Umbilical cord (tissue), 2 donors: ENCODE results near the gene TENT4B. TPM values are rescaled to one million over a fixed set of nuclear protein-coding genes. Genes with fewer than 3 reads are reported as not detected.
"Not testable (repeated sequence)": the region's sequence is repeated elsewhere in the genome, so short reads cannot be mapped to it uniquely, and the experiment has no call there.

Experiments used
- DNase-seq: peaks from one replicate; pipeline ENCODE4 v3.0.0-alpha.2; 2015; ENCODE audit warnings: low spot score
- total RNA-seq: library from RNA; depleted of rRNA; stranded (reverse); fragments of >200 nt; gene quantifications from one replicate; pipeline ENCODE4 v1.2.3, GENCODE V29; 2014; ENCODE audit warnings: low replicate concordance; ENCODE audit not compliant: insufficient read depth

TENT4B gene
- 20.7 TPM for total RNA-seq

DNA sequence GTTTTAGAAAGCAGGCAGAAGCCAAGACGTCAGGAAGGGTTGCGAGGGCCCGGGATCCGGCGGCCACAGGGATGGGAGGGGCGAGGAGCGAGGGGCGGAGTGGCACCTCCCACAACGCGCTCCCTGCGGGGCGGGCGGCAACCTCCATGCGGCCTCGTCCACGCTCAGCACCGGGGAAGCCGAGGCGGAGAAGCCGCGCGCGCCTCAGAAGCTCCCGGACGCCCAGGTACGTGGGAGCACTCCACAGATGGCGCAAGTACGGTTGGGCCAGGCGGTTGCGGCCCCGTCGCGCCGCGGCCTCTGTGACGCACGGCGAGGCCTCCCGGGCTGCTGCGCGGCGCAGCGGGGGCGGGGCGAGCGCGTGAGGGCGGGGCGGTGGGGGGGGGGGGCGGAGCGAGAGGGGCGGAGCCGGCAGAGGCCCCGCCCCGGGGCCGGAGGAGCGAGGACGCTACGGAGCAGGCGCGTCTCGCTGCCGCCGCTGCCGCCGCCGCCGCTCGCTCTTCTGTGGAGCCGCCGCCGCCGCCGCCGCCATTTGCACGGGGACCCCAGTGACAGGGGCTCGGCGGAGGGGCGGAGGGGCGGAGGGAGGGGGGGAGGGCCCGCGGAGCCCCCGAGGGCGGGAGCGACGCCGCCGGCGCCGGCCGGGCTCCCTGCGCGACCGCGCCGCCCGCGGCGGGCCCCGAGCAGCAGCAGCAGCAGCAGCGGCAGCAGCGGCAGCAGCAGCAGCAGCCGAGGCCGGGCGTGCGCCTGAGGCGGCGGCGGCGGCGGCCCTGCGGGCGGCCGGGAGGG is at the start of gene TENT4B:
TENT4B (plus strand) TSS at position 500 of the 789 bp plus-strand sequence. CDS start 316 bp downstream, outside the sequence.
- peak; percentile 92 for DNase-seq

DNA sequence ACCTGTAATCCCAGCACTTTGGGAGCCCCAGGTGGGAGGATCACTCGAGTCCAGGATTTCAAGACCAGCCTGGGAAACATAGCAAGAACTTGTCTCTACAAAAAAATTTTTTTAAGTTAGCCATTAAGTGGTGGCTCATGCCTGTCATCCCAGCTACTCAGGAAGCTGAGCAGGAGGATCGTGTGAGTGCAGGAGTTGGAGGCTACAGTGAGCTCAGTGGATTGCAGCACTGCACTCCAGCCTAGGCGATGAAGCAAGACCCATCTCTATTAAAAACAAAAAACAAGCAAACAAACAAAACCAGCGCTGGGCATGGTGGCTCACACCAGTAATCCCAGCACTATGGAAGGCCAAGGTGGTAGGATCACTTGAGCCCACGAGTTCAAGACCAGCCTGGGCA is 49.3 kb upstream of the TENT4B start:
- DNase-seq = no peak

DNA sequence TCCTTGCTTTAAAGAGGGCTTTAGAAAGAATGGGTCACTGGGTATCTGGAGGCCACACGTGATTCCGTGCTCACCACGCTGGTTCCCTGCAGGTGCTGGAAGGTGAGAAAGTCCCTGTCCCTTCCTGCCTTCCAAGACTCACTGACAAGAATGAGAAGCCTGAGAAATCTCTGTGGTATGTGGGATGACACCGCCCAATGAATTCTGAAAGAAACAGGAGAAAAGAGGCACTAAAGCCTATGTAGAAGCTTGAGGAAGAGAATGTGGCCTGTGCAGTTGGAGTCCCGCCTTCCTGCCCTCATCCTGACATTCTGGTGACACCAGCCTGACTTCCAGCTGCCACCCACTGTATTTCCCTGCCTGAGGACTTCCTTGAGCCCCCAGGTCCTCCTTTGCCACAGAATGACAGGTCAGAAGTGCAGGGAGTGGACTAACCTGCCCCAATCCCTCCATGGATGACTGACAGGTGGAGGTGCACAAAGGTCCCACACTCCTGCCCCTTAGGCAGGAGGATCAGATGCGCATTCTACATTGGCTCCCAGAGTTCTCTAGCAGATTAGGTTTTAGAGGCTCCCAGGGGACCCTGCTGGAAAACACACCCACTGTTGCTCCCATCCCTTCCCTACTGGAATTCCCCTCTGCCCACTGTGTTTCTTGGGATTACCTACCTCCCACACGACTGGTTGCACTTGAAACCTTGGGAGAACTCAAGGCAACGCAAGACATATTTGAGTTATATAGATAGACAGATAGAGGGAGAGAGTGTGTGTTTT is 38.6 kb upstream of the TENT4B start:
- peak; percentile 0 for DNase-seq

DNA sequence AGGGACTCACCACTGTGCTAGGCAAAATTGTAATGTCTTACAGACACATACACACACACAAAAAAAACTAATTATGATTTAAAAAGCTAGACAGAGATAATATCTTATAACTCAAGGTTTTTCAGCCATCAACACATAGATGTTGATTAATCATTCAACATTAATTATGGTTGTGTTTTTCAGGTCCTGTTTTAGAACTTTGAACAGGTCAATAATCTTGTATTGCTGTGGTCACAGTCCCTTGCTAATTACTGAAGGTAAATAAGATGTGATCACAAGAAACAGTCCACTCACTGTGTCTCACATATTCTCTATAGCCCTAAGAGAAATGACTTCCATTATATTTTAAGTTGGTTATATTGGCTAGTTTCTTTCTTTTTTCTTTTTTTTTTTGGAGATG is 32.4 kb upstream of the TENT4B start:
- DNase-seq = no peak

DNA sequence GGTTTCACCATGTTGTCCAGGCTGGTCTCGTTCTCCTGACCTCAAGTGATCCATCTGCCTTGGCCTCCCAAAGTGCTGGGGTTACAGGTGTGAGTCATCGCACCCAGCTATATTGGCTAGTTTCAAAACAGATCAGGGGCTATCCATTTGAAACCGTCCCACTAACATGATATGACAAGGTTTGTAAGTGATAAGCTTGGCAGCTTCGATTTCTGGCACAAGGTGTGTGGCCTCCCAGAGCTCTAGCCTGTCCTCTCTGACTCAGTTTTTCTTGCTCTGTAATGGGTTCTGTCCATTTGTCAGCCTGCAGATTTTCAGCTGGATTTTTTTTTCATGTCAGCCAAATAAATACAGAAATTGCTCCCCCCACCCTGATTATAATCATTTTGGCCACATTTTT is 31.8 kb upstream of the TENT4B start:
- no peak for DNase-seq

DNA sequence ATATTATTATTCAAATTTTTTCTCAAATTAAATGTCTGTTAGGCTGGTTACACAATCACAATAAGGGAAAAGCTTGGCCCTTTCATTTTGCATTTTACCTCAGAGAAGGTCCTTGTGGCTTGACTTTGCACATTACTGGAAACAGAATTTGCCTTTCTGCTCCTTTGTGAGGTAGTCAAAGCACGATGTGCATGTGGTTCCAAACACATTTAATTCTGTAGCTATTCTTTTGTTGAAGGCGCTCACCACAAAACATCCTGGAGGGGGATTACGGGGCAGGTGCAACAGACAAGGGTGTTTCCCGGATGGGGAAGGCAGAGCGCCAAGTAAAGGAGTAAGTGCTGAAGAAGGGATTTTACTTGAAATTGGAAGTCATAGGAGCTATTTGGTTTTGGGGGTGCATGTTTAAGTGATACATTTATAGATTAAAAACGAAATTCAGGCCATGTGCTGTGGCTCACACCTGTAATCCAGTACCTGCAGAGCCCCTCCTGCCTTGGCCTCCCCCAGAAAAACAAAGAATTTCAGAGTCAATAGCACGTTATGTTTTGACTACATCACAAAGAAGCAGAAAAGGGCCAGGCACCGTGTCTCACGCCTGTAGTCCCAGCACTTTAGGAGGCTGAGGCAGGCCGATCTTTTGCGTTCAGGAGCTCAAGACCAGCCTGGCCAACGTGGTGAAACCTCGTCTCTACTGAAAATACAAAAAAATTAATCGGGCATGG is 31.2 kb upstream of the TENT4B start:
- DNase-seq = no peak

DNA sequence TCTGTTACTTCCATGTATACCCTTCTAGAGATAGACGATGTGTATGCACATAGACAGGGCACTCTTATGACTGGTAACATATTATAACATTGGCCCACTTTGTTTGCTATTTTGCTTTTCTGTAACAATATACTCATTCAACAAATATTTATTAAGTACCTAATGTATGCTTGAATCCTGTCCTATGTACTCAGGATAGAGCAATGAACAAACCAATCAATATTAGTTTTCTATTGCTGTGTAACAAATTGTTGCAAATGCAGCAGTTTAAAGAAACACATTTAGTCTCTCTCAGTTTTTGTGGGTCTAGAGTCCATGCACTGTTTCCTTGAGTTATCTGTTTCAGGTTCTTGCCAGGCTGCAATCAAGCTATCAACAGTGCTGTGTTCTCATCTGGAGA is 29.7 kb upstream of the TENT4B start:
- no peak for DNase-seq

DNA sequence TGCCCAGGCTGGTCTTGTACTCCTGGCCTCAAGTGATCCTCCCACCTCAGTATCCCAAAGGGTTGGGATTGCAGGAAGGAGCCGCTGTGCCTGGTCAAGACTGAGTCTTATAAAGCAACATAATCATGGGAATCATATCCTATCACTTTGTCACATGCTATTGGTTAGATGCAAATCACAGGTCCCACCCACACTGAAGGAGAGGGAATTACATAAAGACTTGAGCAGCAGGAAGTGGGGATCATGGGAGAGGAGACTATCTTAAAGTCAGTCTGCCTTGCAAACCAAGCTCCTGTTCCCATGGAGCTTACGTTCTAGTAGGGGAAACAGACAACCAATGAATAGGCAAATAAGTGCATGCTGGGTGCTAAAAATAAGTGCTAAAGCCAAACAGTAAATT is 28.3 kb upstream of the TENT4B start:
- no peak for DNase-seq

DNA sequence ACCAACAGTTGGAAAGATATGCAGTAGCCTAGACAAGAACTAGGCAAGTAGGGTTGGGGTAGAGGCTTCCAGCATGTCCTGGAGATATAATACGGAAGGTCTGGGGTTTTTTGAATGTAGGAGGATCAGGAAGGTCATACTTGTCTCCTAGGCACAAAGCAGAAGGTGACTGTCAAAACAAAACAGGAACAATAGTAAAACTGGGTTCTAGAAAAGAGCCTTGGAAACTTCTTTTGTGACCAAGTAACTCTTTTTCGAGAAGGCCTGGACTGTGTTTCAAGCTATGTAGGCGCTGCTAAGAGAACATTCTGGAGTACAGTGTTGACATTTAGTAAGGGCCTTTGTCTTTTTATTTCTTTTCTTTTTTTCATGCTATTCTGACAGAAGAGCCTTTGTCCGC is 26.9 kb upstream of the TENT4B start:
- DNase-seq = no peak

DNA sequence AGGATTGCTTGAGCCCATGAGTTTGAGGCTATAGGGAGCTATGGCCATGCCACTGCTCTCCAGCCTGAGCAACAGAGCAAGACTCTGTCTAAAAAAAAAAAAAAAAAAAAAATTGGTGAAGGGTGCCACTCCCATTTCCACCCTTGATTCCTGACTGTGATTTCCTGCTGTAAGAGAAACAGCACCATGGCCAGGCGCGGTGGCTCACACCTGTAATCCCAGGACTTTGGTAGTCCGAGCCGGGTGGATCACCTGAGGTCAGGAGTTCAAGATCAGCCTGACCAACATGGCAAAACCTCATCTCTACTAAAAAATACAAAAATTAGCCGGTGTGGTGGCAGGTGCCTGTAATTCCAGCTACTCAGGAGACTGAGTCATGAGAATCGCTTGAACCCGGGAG is 20.5 kb upstream of the TENT4B start:
- DNase-seq = not testable (repeated sequence)

DNA sequence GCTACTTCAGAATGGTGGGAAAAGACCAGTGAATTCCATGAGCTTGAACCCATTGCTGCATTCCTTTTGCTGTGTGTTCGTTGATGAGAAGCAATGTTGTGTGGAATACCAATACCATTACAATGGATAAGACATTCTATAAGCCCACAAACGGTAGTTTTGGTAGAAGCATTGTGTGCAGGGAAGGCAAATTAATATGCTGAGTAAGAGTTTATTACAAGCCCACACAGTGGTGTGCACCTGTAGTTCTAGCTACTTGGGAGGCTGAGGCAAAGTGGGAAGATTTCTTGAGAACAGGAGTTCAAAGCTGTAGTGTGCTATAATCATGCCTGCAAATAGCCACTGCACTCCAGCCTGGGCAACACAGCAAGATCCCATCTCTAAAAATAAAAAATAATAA is 19.9 kb upstream of the TENT4B start:
- DNase-seq = no peak

DNA sequence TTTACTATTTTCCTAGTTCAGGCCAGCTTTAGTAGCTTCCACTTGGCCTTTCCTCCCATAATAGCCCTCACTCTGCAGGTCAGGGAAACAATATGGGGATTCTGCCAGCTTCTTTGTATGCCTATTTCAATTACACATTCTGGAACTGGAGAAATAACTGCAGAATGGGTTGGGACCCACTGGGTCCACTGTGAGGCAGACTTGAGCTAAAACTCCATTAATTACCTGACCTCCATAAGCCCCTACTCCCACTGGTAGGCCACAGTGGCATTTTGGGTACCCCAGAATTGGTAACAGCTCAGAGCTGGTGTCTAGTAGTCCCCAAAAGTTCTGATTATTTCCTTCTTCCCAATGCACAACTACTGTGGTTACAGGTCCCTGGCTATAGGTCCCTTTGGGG is 16.7 kb upstream of the TENT4B start:
- DNase-seq = no peak

DNA sequence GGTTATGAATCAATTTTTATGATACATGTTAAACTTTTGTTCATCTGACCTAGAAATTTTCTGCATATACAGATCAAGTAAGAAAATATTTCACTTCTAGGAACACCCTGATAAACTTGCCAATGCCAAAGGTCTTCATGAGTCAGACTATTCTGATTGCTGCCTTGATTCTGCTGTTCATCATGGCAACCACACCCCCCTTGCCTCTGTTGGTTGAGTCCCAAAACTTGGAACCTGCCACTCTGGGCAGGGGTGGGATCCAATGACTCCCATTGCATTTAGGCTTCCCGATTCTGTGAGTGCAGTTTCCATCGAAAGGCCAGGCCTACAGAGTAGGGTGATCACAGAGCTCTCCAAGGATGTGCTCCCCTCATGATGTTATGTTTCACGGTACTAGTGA is 15.8 kb upstream of the TENT4B start:
- DNase-seq = no peak

DNA sequence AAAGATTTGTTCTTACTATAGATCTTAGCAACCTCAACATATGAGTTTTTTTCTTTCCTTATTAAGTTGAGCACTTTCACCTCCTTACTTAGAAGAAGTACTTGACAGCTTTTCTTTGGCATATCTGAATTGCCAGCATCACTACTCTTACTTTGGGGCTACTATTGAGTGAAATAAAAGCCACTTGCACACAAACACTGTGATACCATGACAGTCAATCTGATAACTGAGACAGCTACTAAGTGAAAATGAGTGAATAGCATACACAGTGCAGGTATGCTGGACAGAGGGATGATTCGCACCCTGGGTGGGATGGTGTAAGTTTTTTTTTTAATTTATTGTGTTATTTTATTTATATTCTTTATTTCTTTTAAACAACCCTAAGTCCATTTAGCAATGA is 13.5 kb upstream of the TENT4B start:
- no peak for DNase-seq

DNA sequence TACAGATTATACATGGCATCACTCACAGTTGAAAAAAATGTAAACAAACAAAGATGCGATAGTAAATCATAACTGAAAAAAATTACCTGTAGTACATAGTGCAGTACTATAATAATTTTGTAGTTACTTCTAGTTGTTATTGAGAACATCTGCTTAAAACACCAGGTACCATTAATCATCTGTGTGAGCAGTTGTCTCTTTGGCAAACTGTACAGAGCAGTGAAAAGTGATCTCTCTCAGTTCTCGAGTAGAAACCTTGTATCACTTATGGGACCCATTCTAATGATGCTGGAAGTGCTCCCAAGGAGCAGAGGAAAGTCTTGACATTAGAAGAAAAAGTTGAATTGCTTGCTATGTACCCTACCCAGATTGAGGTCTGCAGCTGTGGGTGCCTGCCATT is 8.9 kb upstream of the TENT4B start:
- DNase-seq = no peak

DNA sequence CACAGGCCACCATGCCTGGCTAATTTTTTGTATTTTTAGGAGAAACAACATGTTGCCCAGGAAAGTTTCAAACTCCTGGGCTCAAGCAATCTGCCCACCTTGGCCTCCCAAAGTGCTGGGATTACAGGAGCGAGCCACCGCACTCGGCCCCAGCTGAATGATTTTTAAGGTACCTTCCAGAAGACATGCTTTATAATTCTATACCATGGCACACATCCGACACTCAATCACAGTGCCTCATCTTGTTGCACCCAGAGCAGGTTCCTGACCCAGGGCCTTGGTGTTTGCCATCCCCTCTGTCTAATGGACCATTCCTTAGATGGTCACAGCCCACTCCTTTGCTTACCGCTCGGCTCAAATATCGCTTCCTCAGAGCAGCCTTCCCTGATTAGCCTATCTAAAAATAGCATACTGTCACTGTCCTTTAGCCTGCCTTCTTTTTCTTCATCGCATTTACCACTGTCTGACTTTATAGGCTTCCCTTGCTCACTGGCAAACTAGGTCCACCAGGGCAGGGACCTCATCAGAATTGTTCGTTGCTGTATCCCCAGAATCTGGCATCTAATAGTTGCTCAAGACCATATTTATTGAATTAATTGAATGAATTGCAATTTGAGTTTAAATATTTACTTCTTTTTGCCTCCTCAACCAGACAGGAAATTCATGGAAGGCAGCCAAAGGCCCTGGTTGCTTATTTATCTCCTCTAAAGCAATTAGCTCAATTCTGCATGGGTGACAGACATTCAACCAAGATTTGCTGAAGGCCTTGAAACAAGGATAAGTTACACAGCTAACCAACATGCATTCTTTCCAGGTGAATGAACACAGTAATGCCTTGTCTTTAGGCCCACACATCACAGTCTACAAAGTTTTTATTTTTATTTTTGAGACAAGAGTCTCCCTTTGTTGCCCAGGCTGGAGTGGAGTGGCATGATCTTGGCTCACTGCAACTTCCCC is 6.3 kb upstream of the TENT4B start:
- DNase-seq = no peak

DNA sequence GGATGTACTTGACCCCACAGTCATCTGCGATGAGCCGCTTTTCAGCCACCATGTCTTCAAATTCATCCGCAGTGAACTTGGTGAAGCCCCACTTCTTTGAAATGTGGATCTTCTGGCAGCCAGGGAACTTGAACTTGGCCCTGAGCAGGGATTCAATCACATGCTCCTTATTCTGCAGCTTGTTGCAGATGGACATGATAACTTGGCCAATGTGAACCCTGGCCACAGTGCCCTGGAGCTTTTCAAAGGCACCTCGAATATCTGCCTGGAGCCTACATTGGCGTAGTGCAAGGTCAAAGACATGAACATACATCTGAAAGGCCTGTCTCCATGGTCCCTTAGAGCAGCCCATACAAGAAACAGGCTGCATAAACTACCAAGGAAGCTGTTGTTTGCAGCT is 1.8 kb upstream of the TENT4B start:
- no peak for DNase-seq

DNA sequence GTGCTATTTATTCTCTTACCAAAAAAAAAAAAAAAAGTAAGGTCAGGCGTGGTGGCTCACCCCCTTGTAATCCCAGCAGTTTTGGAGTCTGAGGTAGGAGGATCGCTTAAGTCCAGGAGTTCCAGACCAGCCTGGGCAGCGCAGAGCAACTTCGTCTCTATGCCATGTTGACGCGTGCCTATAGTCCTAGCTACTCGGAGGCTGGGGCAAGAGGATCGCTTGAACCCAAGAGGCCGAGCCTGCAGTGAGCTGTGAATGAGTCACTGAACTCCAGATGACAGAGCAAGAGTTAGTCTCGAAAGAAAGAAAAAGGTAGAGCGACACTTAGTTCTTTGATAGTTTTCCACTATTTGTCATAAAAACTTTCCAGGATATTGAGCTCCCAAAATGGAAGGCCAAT is 1.4 kb upstream of the TENT4B start:
- DNase-seq = no peak

DNA sequence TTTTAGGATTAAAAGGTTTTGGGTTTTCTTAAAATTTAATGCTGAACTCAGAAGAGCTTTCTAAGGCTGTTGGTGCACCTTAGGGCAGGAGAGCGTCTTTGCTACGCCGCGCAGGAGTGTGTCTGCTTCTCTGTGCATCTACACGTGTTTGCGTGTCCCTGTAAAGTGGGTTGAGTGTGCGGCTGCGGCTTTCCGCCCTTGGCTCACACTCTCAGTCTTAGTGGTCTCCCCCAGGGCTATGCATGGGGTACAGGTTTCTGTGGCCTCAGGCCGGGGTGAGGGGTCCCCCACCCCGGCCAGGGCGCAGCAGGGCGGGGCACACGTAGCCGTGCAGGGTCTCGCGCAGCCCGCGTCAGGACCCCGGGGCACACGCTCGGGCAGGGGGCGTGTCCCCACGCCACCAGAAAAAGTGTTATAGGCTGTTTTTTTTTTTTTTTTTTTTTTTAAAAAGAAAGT is 727 bp upstream of the TENT4B start:
- DNase-seq = no peak

DNA sequence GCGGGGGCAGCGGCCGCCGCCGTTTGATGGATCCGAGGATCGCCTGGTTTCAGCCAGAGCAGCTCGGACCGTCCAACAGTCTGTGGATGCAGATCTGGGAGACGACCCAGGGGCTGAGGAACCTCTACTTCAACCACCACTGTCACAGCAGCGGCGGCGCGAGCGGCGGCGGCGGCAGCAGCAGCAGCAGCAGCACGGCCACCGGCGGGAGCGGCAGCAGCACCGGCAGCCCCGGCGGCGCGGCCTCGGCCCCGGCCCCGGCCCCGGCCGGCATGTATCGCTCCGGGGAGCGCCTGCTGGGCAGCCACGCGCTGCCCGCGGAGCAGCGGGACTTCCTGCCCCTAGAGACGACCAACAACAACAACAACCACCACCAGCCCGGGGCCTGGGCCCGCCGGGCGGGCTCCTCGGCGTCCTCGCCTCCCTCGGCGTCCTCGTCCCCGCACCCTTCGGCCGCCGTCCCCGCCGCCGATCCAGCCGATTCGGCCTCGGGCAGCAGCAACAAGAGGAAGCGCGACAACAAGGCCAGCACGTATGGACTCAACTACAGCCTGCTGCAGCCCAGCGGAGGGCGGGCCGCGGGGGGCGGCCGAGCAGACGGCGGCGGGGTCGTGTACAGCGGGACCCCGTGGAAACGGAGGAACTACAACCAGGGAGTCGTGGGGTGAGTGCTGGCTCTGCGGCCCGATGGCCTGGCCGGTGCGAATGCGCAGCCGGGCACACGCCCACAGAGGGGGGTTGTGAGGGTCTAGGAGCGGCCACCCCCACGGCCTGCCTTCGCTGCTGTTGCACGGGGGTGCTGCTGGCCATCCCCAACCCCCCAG is 702 bp downstream of the TENT4B start:
- peak; percentile 46 for DNase-seq
